Medulla oblongata (tissue), 1 donor: Measurements from ENCODE around the gene TCF7L2.

Experiments
- DNase-seq: peaks from one replicate; pipeline ENCODE4 v3.0.0-alpha.2; 2015; ENCODE audit errors: extremely low spot score

TCF7L2 gene

DNA sequence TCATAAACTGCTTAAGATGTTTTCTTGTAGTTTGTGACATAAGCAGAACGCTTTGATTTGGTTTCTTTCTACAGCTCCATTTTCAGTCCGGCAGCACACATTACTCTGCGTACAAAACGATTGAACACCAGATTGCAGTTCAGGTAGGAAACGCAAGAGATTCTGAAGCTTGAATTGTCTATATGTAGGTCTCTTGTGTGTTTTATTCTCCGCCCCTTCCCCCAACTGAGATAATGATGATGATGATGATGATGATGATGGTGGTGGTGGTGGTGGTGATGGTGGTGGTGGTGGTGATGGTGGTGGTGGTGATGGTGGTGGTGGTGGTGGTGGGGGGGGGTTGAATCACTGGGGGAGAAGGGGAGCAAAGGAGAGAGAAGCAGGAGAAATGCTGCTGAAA lies 14.4 kb downstream of the TCF7L2 start:
- DNase-seq, result no peak

DNA sequence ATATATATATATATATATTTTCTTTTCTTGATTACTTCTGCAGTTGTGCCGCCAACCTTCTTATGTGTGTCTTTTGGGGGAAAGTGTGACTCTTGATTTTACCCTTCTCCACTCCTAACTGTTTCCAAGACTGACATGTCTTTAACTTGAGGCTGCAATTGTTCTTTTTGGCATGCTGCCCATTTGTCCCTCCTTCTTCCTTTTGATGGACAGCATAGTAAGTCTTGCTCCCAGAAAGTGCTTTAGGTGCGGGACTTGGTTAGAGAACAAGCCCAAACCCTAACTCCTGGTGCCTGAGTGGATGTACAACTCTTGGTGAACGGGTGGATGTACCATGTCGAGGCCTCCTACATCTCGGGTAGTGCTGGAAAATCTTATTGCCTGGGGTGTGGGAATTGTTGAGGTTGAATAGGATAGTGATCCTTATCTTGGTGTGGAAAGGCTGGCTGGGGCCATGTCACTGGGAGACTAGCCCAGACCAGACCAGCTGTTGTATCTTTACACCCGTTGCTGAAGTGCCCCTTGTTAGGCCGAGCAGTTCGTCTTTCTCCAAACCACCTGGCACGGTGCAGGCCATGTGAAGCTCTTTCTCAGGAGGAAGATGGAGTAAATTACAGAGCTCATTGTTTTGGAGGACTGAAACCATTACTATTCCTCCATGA lies 16.3 kb downstream of the TCF7L2 start:
- no peak for DNase-seq

DNA sequence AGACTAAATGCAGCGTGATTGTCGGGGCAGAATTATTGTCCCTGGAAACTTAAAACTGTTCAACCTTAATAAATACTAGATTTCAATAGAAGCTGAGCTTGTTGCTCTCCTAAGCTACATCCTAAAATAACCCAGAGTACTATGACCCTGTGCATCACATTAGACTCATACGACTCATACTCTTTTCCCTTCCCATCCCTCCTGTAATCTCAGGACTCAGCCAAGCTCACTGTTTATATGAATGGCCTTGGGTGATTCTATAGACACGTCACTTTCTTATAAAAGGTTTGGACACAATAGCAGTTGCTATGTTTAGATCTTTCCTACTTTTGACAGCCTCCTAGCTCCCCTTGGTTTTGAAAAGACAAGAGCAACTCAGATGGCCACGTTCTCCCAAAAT lies 17.2 kb downstream of the TCF7L2 start:
- DNase-seq, result no peak

DNA sequence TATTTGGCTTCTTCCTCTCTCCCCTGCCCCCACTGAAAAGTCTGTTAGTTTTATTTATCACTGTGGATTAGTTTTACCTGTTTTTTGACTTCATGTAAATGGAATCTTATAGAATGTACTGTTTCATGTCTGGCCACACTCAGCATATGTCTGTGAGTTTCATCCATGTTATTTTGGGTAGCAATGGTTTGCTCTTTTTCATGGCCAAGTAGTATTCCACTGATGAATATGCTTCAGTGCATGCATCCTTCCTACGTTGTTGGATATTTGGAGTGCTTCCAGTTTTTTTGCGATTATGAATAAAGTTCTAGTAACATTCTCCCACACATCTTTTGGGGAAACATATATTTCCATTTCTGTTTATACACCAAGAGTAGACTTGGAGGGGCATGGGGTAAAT lies 19.1 kb downstream of the TCF7L2 start:
- DNase-seq, result no peak

- DNase-seq, result no peak
Measured at GRCh38 chr10:112969542-112969941, 19.5 kb downstream of the TCF7L2 start.

DNA sequence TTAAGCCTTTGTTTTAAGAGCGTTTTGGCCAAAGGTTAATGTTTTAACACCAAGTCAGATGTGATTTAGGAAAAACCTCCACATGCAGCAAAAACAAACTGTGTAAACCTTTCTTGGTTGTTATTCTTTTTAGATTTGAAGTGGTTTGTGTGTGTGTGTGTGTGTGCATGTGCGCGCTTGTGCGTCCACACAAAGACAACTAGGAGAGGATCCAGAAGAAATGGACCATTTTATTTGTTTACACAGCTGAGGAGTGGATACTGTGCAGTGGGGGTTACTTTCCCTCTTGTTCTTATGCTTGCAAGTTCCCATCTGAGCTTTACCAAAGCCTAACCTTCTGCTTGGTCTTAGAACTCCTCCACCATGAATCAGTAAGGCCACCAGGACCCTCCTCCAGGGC lies 20.0 kb downstream of the TCF7L2 start:
- no peak for DNase-seq

- DNase-seq, result no peak
Measured at GRCh38 chr10:112972606-112973005, 22.6 kb downstream of the TCF7L2 start.

DNA sequence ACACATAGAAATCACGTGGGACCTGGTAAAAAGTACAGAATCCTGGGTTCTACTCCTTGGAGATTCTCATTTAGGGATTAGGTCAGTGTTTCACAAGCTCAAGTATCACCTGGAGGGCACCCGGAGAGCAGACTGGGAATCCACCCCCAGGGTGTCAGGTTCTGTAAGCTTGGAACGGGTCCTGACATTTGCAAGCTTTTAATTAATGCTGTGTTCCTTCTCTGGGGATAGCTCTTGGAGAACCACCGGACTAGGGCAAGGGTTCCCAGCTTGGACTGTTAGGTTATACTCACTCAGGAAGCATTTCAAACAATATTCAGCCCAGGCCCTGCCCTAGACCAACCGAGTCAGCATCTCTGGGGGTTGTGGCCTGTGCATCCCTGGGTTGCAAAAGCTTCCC lies 23.0 kb downstream of the TCF7L2 start:
- DNase-seq, result no peak

DNA sequence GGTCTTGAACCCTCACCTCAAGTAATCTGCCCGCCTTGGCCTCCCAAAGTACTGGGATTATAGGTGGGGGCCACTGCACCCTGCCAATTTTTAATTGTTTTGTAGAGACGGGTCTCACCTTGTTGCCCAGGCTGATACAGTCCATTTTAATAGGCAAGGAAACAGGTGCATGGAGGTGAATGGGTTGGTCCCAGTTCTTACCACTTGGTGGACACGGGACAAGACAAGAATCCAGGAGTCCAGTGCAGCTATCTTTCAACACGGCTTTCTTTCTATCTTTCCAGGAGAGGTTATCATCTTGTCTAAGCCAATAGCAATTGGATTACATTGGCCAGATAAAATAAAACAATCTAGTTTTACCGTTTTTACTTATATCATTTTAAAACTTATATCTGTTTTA lies 23.8 kb downstream of the TCF7L2 start:
- no peak for DNase-seq

DNA sequence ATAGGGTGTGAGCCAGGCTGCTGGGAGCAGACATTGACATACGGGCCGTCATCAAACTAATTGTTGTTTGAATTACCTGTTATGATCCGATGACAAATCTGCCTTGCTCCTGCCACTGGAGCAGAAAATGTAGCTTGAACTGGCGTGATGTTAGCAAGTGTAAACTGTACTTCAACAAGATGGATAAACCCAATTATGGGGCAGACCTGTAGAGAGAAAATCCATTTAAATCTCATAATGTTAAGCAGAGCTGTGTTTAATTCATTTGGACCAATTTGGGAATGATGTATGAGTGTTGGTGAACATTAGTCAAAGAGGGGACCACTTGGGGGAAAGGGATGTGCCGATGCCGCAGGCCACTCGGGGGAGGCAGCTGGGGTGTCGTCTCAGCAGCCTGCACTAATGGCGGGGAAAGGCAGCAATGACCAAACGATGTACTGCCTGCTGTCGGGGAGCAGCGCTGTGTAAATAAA lies 27.4 kb downstream of the TCF7L2 start:
- DNase-seq, result no peak

DNA sequence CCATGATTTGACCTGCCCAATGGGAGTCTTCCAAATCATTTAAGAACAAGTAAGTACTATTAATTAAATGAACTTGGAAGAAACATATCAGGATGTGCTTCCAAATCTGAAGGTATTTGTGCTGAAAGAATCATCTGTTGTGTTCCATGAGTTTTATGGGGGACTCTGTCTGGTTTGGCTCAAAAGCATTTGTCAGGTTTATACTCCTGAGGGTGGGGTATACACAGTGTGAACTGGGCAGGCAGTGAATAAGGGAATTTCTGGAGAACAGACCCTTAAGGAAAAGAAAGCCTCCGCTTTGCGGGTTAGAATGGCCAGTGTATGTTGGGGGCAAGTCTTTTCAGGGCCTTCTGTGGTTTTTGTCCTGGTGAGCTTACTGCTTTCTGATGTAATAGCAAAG lies 29.9 kb downstream of the TCF7L2 start:
- no peak for DNase-seq

DNA sequence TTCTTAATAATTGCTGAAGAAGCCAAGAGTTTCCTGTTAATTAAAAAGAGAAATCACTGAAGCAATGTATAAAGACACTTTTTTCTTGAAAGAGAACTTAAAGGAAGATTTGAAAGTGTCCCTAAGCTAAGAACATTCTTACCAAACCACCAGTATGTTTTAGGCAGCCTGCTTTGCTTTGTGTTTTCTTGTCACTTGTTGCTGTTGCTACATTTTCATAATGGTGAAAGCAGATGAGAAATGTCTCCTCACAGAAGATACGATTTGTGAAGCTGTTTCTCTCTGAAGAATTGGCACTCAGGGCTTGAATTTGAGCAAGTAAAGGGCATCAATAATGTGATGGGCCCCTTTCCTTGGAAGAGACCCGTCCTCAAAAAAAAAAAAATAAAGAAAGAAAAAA lies 30.9 kb downstream of the TCF7L2 start:
- DNase-seq, result no peak

DNA sequence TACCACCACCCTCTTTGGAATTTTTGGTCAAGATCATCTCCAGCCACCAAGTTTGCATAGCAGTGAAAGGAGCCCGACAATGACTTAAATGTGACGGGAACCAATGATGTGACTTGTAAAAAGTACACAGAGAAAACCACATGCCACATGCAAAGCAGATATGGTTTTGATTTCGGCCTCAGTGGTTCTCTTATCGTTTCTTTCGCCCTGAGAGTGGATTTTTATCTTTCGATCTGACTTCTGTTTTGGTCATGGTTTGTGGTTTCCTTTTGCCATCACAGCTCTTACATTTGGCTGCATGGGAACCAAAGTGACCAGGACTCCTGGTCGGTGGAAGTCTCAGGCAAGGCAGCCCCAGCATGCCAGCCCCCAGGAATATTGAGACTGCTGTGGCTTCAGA lies 31.5 kb downstream of the TCF7L2 start:
- no peak for DNase-seq

- no peak for DNase-seq
Measured at GRCh38 chr10:112983444-112984056, 33.5 kb downstream of the TCF7L2 start.

- DNase-seq, result no peak
Measured at GRCh38 chr10:112984756-112985155, 34.7 kb downstream of the TCF7L2 start.

GRCh38 chr10:112985690-112986543 lies 35.9 kb downstream of the TCF7L2 start:
- DNase-seq, result peak; percentile 60

GRCh38 chr10:112986544-112987190 lies 36.6 kb downstream of the TCF7L2 start:
- DNase-seq, result no peak

- no peak for DNase-seq
Measured at GRCh38 chr10:112988839-112989406, 38.9 kb downstream of the TCF7L2 start.

GRCh38 chr10:112989826-112990225 lies 39.8 kb downstream of the TCF7L2 start:
- no peak for DNase-seq

- DNase-seq, result no peak
Measured at GRCh38 chr10:112990271-112990670, 40.2 kb downstream of the TCF7L2 start.

GRCh38 chr10:112991888-112992491 lies 41.9 kb downstream of the TCF7L2 start:
- DNase-seq, result peak; percentile 79
